Stimulated activated CD8-positive, alpha-beta memory T cell treated with anti-CD3 and anti-CD28 coated beads, Interleukin-4, amount 100 ng/mL, for 48 hours (primary cell): ENCODE results near the gene GAPDH.
A peak's percentile ranks its signal among the peaks of the same experiment; 100 is the strongest.
"Not testable (repeated sequence)": the region's sequence is repeated elsewhere in the genome, so short reads cannot be mapped to it uniquely, and the experiment has no call there.

ENCODE experiments used
- DNase-seq: peaks from one replicate; pipeline ENCODE4 v3.0.0-alpha.2; 2020

GAPDH gene

GRCh38 chr12:6547987-6548386 is 13.7 kb downstream of the GAPDH start:
- no peak for DNase-seq

GRCh38 chr12:6548556-6548955 is 14.2 kb downstream of the GAPDH start:
- no peak for DNase-seq

GRCh38 chr12:6548966-6549683 is 14.8 kb downstream of the GAPDH start:
- no peak for DNase-seq

- DNase-seq: no peak
These were observed 15.4 kb downstream of the GAPDH start for GRCh38 chr12:6549684-6550151.

GRCh38 chr12:6550294-6551062 is 16.2 kb downstream of the GAPDH start:
- no peak for DNase-seq

- no peak for DNase-seq
These were observed 16.7 kb downstream of the GAPDH start for GRCh38 chr12:6551063-6551461.

GRCh38 chr12:6551496-6552139 is 17.3 kb downstream of the GAPDH start:
- DNase-seq: no peak

- no peak for DNase-seq
These were observed 17.8 kb downstream of the GAPDH start for GRCh38 chr12:6552140-6552551.

GRCh38 chr12:6553051-6553868 is 18.9 kb downstream of the GAPDH start:
- no peak for DNase-seq

GRCh38 chr12:6554168-6555017 is 20.1 kb downstream of the GAPDH start:
- DNase-seq: peak; percentile 86

- DNase-seq: peak; percentile 47
These were observed 20.8 kb downstream of the GAPDH start for GRCh38 chr12:6555018-6555691.

GRCh38 chr12:6556496-6556817 is 22.1 kb downstream of the GAPDH start:
- DNase-seq: not testable (repeated sequence)

- DNase-seq: no peak
These were observed 22.5 kb downstream of the GAPDH start for GRCh38 chr12:6556857-6557256.

- peak; percentile 52 for DNase-seq
These were observed 23.9 kb downstream of the GAPDH start for GRCh38 chr12:6558014-6558760.

- DNase-seq: no peak
These were observed 25.2 kb downstream of the GAPDH start for GRCh38 chr12:6559500-6559899.

GRCh38 chr12:6560501-6561205 is 26.3 kb downstream of the GAPDH start:
- DNase-seq: no peak

GRCh38 chr12:6562881-6563280 is 28.6 kb downstream of the GAPDH start:
- no peak for DNase-seq

- DNase-seq: peak; percentile 88
These were observed 29.2 kb downstream of the GAPDH start for GRCh38 chr12:6563448-6564050.

- no peak for DNase-seq
These were observed 32.9 kb downstream of the GAPDH start for GRCh38 chr12:6567112-6567670.
